K562 (cell line): ENCODE data around the gene BBOX1. TPM values are rescaled to one million over a fixed set of nuclear protein-coding genes. Genes with fewer than 3 reads are reported as not detected.

Experiments
- polyA plus RNA-seq, 8 experiments: library from polyadenylated mRNA; depleted of rRNA in 4 of 8; stranded (reverse) in 5 of 8; unstranded in 3 of 8; fragments of >200 nt; fragmentation: Nextera tagmentation in 2 of 8; fragmentation: Illumina TruSeq in 1 of 8; extraction: Ambion mirVana in 2 of 8; extraction: Trizol in 1 of 8; gene quantifications; 2 replicates each; pipeline versions ENCODE4 v1.2.1 to v1.2.3, GENCODE V29; 2011 to 2014; ENCODE audit warnings: inconsistent platforms in 1 of 8, missing spikeins in 1 of 8
- total RNA-seq, 7 experiments: library from RNA; depleted of rRNA in 6 of 7; stranded (reverse); fragments of >200 nt in 6 of 7; fragmentation: Illumina TruSeq in 2 of 7; extraction: Trizol in 2 of 7; gene quantifications; 2 replicates each; pipeline versions ENCODE4 v1.2.1 to v1.2.3, GENCODE V29; 2011 to 2021; ENCODE audit warnings: low replicate concordance in 1 of 7
- TF ChIP-seq, protein P1 (sequence below): fragments of 450-650 bp; IDR thresholded peaks from 2 replicates; pipeline ENCODE4 v1.6.1; 2016; ENCODE audit warnings: mild to moderate bottlenecking, moderate library complexity

BBOX1 gene
- total and polyA plus RNA-seq, 9 of the 15 experiments (the other 6 are each of a cell fraction or from before 2014, with no cell fraction given) = not detected

DNA sequence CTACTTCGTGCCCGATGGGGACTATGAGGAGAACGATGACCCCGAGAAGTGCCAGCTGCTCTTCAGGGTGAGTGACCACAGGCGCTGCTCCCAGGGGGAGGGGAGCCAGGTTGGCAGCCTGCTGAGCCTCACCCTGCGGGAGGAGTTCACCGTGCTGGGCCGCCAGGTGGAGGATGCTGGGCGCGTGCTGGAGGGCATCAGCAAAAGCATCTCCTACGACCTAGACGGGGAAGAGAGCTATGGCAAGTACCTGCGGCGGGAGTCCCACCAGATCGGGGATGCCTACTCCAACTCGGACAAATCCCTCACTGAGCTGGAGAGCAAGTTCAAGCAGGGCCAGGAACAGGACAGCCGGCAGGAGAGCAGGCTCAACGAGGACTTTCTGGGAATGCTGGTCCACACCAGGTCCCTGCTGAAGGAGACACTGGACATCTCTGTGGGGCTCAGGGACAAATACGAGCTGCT lies 46.0 kb upstream of the BBOX1 start (continued):
- TF ChIP-seq, protein P1, sequence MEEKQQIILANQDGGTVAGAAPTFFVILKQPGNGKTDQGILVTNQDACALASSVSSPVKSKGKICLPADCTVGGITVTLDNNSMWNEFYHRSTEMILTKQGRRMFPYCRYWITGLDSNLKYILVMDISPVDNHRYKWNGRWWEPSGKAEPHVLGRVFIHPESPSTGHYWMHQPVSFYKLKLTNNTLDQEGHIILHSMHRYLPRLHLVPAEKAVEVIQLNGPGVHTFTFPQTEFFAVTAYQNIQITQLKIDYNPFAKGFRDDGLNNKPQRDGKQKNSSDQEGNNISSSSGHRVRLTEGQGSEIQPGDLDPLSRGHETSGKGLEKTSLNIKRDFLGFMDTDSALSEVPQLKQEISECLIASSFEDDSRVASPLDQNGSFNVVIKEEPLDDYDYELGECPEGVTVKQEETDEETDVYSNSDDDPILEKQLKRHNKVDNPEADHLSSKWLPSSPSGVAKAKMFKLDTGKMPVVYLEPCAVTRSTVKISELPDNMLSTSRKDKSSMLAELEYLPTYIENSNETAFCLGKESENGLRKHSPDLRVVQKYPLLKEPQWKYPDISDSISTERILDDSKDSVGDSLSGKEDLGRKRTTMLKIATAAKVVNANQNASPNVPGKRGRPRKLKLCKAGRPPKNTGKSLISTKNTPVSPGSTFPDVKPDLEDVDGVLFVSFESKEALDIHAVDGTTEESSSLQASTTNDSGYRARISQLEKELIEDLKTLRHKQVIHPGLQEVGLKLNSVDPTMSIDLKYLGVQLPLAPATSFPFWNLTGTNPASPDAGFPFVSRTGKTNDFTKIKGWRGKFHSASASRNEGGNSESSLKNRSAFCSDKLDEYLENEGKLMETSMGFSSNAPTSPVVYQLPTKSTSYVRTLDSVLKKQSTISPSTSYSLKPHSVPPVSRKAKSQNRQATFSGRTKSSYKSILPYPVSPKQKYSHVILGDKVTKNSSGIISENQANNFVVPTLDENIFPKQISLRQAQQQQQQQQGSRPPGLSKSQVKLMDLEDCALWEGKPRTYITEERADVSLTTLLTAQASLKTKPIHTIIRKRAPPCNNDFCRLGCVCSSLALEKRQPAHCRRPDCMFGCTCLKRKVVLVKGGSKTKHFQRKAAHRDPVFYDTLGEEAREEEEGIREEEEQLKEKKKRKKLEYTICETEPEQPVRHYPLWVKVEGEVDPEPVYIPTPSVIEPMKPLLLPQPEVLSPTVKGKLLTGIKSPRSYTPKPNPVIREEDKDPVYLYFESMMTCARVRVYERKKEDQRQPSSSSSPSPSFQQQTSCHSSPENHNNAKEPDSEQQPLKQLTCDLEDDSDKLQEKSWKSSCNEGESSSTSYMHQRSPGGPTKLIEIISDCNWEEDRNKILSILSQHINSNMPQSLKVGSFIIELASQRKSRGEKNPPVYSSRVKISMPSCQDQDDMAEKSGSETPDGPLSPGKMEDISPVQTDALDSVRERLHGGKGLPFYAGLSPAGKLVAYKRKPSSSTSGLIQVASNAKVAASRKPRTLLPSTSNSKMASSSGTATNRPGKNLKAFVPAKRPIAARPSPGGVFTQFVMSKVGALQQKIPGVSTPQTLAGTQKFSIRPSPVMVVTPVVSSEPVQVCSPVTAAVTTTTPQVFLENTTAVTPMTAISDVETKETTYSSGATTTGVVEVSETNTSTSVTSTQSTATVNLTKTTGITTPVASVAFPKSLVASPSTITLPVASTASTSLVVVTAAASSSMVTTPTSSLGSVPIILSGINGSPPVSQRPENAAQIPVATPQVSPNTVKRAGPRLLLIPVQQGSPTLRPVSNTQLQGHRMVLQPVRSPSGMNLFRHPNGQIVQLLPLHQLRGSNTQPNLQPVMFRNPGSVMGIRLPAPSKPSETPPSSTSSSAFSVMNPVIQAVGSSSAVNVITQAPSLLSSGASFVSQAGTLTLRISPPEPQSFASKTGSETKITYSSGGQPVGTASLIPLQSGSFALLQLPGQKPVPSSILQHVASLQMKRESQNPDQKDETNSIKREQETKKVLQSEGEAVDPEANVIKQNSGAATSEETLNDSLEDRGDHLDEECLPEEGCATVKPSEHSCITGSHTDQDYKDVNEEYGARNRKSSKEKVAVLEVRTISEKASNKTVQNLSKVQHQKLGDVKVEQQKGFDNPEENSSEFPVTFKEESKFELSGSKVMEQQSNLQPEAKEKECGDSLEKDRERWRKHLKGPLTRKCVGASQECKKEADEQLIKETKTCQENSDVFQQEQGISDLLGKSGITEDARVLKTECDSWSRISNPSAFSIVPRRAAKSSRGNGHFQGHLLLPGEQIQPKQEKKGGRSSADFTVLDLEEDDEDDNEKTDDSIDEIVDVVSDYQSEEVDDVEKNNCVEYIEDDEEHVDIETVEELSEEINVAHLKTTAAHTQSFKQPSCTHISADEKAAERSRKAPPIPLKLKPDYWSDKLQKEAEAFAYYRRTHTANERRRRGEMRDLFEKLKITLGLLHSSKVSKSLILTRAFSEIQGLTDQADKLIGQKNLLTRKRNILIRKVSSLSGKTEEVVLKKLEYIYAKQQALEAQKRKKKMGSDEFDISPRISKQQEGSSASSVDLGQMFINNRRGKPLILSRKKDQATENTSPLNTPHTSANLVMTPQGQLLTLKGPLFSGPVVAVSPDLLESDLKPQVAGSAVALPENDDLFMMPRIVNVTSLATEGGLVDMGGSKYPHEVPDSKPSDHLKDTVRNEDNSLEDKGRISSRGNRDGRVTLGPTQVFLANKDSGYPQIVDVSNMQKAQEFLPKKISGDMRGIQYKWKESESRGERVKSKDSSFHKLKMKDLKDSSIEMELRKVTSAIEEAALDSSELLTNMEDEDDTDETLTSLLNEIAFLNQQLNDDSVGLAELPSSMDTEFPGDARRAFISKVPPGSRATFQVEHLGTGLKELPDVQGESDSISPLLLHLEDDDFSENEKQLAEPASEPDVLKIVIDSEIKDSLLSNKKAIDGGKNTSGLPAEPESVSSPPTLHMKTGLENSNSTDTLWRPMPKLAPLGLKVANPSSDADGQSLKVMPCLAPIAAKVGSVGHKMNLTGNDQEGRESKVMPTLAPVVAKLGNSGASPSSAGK = no peak
